Ishikawa (cell line): ENCODE data around the gene SLC9A9.
A peak's percentile ranks its signal among the peaks of the same experiment; 100 is the strongest.

Source experiments
- CEBPB ChIP-seq: IDR thresholded peaks from 2 replicates; pipeline ENCODE4 v1.6.1; 2012
- CREB1 ChIP-seq: IDR thresholded peaks from 2 replicates; pipeline ENCODE4 v1.6.1; 2012; ENCODE audit warnings: low read depth
- EGR1 ChIP-seq: IDR thresholded peaks from 2 replicates; pipeline ENCODE4 v1.6.1; 2012
- EP300 ChIP-seq: IDR thresholded peaks from 2 replicates; pipeline ENCODE4 v1.6.1; 2012; ENCODE audit warnings: borderline replicate concordance
- FOXM1 ChIP-seq: IDR thresholded peaks from 2 replicates; pipeline ENCODE4 v1.6.1; 2012; ENCODE audit warnings: low read depth, borderline replicate concordance
- NFIC ChIP-seq: IDR thresholded peaks from 2 replicates; pipeline ENCODE4 v1.6.1; 2012
- RAD21 ChIP-seq: IDR thresholded peaks from 2 replicates; pipeline ENCODE4 v1.6.1; 2012; ENCODE audit warnings: low read depth
- TAF1 ChIP-seq: IDR thresholded peaks from 2 replicates; pipeline ENCODE4 v1.6.1; 2012; ENCODE audit warnings: low read depth, mild to moderate bottlenecking
- TCF12 ChIP-seq: IDR thresholded peaks from 2 replicates; pipeline ENCODE4 v1.6.1; 2012; ENCODE audit warnings: low read depth
- TEAD4 ChIP-seq: IDR thresholded peaks from 2 replicates; pipeline ENCODE4 v1.6.1; 2012
- YY1 ChIP-seq: IDR thresholded peaks from 2 replicates; pipeline ENCODE4 v1.6.1; 2012; ENCODE audit warnings: low read depth
- ZBTB7A ChIP-seq: IDR thresholded peaks from 2 replicates; pipeline ENCODE4 v1.6.1; 2012; ENCODE audit warnings: low read depth
- TF ChIP-seq, protein P1 (sequence below): IDR thresholded peaks from 2 replicates; pipeline ENCODE4 v1.6.1; 2012; ENCODE audit warnings: low read depth, mild to moderate bottlenecking
- TF ChIP-seq, protein P2 (sequence below): IDR thresholded peaks from 2 replicates; pipeline ENCODE4 v1.6.1; 2012
- TF ChIP-seq, protein P3 (sequence below): IDR thresholded peaks from 2 replicates; pipeline ENCODE4 v1.6.1; 2012

Gene SLC9A9

DNA sequence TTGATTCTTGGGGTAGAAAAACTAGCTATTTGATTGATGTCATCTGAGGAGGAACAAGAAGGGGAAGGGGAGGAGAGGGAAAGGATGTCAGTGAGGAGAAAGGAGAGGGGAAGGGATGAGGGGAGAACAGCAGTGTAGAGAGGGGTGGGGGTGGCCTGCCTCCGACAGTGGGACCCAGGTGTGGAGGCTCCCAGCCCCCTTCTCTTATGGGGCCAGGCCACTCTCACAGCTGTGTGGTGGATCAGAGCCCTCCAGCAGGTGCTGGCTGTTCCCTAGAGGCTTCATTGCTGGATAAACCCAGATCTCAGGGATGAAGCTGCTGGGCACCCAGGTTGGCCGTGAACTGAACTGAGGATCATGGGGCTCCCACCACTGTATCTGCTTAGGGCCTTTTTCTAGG is 464.2 kb downstream of the SLC9A9 start:
- no peak for TF ChIP-seq TCF12
- TF ChIP-seq YY1: no peak
- TF ChIP-seq, protein P1, sequence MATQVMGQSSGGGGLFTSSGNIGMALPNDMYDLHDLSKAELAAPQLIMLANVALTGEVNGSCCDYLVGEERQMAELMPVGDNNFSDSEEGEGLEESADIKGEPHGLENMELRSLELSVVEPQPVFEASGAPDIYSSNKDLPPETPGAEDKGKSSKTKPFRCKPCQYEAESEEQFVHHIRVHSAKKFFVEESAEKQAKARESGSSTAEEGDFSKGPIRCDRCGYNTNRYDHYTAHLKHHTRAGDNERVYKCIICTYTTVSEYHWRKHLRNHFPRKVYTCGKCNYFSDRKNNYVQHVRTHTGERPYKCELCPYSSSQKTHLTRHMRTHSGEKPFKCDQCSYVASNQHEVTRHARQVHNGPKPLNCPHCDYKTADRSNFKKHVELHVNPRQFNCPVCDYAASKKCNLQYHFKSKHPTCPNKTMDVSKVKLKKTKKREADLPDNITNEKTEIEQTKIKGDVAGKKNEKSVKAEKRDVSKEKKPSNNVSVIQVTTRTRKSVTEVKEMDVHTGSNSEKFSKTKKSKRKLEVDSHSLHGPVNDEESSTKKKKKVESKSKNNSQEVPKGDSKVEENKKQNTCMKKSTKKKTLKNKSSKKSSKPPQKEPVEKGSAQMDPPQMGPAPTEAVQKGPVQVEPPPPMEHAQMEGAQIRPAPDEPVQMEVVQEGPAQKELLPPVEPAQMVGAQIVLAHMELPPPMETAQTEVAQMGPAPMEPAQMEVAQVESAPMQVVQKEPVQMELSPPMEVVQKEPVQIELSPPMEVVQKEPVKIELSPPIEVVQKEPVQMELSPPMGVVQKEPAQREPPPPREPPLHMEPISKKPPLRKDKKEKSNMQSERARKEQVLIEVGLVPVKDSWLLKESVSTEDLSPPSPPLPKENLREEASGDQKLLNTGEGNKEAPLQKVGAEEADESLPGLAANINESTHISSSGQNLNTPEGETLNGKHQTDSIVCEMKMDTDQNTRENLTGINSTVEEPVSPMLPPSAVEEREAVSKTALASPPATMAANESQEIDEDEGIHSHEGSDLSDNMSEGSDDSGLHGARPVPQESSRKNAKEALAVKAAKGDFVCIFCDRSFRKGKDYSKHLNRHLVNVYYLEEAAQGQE: no peak
- TF ChIP-seq EP300: no peak

DNA sequence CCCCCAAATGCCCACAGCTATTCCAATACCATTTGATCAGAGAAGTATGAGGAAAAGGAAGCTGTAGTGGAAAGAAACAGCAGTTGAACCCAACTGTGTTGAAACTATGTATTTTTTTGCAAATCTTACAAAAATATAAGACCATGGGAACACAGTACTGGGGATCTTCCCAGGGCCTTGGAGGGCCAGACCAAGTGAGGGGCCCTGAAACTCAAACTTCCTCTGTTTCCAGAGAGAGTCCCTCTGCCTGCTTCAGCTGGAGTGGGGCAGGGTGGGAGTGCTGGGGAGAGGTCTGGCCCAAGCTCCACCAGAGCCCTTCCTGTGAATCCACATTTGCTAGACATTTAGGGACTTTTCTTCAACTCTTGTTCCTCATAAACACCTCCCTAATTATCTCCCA is 464.8 kb downstream of the SLC9A9 start:
- no peak for TF ChIP-seq CEBPB

DNA sequence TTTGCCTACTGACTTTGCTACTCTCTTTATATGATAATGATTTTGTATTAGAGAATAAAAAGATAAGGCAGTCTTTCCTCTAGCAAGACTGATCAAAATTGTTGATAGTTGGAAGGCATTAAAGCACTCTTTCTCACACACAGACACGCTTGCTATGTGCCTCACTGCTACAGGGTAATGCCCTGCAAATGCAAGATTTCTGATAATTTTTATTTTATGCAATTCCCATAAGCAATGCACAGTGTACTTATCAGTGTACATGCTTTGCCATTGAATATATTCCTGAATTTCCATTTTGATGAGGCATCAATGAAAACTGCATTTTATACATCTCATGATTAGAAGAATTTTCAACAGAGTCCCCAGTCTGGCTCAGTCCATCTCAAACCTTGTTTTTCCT is 465.5 kb downstream of the SLC9A9 start:
- TF ChIP-seq FOXM1 (no peak), YY1 (no peak), CREB1 (no peak), EP300 (no peak), EGR1 (no peak), RAD21 (no peak), NFIC (no peak), TEAD4 (no peak), CEBPB (no peak), TCF12 (no peak), TAF1 (no peak), ZBTB7A (no peak)
- TF ChIP-seq, protein P2, sequence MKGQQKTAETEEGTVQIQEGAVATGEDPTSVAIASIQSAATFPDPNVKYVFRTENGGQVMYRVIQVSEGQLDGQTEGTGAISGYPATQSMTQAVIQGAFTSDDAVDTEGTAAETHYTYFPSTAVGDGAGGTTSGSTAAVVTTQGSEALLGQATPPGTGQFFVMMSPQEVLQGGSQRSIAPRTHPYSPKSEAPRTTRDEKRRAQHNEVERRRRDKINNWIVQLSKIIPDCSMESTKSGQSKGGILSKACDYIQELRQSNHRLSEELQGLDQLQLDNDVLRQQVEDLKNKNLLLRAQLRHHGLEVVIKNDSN: no peak
- TF ChIP-seq, protein P1: no peak
- TF ChIP-seq, protein P3, sequence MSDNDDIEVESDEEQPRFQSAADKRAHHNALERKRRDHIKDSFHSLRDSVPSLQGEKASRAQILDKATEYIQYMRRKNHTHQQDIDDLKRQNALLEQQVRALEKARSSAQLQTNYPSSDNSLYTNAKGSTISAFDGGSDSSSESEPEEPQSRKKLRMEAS: no peak

DNA sequence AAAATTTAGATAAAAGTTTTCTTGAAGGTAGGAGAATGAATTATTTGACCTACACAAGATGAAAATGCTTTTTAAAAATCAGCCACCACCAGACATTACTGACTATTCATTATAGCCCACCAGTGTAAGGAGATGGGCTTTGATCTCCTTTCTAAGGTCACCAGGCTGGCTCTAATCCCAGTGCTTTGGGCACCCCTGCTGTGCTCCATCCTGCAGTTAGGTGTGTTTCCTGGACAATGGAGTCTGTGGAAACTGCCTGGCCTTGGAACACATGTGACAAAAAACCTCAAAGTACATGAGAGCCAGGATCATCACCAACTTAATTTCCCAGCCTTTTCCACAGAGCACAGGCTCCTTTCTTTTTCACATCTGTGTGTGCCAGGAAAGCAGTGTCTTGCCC is 467.8 kb downstream of the SLC9A9 start:
- TF ChIP-seq, protein P1: no peak
- TF ChIP-seq, protein P3: 0 out of 2 replicates have a peak, but pooled peaks have one; percentile 28
- TF ChIP-seq NFIC: 0 out of 2 replicates have a peak, but pooled peaks have one; percentile 32

DNA sequence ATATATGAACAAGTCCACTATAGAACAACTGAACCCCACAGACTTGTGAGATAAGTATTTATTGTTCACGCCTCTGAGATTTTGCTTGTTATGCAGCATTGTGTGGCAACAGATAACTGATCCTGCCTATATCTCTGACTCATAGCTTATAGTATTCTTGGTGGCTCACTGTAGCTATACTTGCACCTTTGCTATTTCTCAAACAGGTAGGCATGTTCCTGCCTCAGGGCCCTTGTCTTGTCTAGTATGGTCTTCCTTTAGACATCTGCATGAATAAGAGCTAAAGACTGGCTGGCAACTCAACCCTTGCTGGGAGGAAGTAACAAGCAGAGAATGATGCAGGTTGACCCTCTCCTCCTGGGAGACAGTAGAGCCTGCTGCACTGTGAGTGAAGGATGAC is 472.6 kb downstream of the SLC9A9 start:
- TF ChIP-seq FOXM1 (no peak), RAD21 (no peak), CREB1 (no peak), EP300 (no peak), TEAD4 (no peak), EGR1 (no peak), TCF12 (no peak), NFIC (no peak), ZBTB7A (no peak), TAF1 (no peak), CEBPB (no peak), YY1 (no peak)
- TF ChIP-seq, protein P1: no peak
- TF ChIP-seq, protein P3: no peak
- TF ChIP-seq, protein P2: no peak
